Suppressor macrophage treated with lipopolysaccharide for 1 hour (primary cell): ENCODE measurements around the gene SYNPO.

Source experiments
- DNase-seq, 3 donors: peaks; one replicate each; pipeline ENCODE4 v3.0.0-alpha.2; 2020 to 2022

The SYNPO gene

GRCh38 chr5:150659360-150660107 is 19.1 kb downstream of the SYNPO start:
- no peak for DNase-seq

- no peak for DNase-seq
Observed at GRCh38 chr5:150660108-150660831, 19.8 kb downstream of the SYNPO start.

GRCh38 chr5:150661086-150661485 is 20.6 kb downstream of the SYNPO start, which contains the start of gene MYOZ3:
Gene MYOZ3, plus strand, starts transcription at chr5:150661251. Its CDS starts 1,691 bp downstream, at chr5:150662942.
- DNase-seq = no peak

GRCh38 chr5:150661821-150662596 is 21.5 kb downstream of the SYNPO start:
- DNase-seq = no peak

- DNase-seq = no peak
Observed at GRCh38 chr5:150662731-150663516, 22.5 kb downstream of the SYNPO start.

- DNase-seq = no peak
Observed at GRCh38 chr5:150663936-150664335, 23.5 kb downstream of the SYNPO start.

GRCh38 chr5:150665044-150665443 is 24.6 kb downstream of the SYNPO start:
- no peak for DNase-seq

GRCh38 chr5:150670275-150670947 is 30.0 kb downstream of the SYNPO start:
- DNase-seq = no peak

GRCh38 chr5:150670948-150671310 is 30.5 kb downstream of the SYNPO start:
- no peak for DNase-seq

GRCh38 chr5:150671509-150672236 is 31.2 kb downstream of the SYNPO start:
- DNase-seq = peak in 2 of 3 donors; percentile 10 to 22

- peak; percentile 33 to 54 (median 36) for DNase-seq
Observed at GRCh38 chr5:150672237-150672883, 31.9 kb downstream of the SYNPO start.

GRCh38 chr5:150672884-150673275 is 32.4 kb downstream of the SYNPO start:
- no peak for DNase-seq

GRCh38 chr5:150674341-150674821 is 33.9 kb downstream of the SYNPO start:
- DNase-seq = no peak

GRCh38 chr5:150675069-150675468 is 34.6 kb downstream of the SYNPO start:
- DNase-seq = peak; percentile 24 to 42 (median 41)

GRCh38 chr5:150676578-150676977 is 36.1 kb downstream of the SYNPO start:
- no peak for DNase-seq

GRCh38 chr5:150689120-150689519 is 48.7 kb downstream of the SYNPO start:
- no peak for DNase-seq

GRCh38 chr5:150690760-150691159 is 50.3 kb downstream of the SYNPO start:
- DNase-seq = no peak

- no peak for DNase-seq
Observed at GRCh38 chr5:150692276-150692675, 51.8 kb downstream of the SYNPO start.

- no peak for DNase-seq
Observed at GRCh38 chr5:150694612-150695011, 54.2 kb downstream of the SYNPO start.

GRCh38 chr5:150700246-150700593 is 59.8 kb downstream of the SYNPO start:
- no peak for DNase-seq
